ENCODE measurements around the gene TNFRSF8.
"Not testable (repeated sequence)": the region's sequence is repeated elsewhere in the genome, so short reads cannot be mapped to it uniquely, and the experiment has no call there.

TNFRSF8 gene

GRCh38 chr1:12087797-12088314, 24.8 kb downstream of the TNFRSF8 start:
- DNase-seq (ENCODE audit: low read depth) = no peak

GRCh38 chr1:12088607-12089006, 25.5 kb downstream of the TNFRSF8 start:
- no peak for DNase-seq (ENCODE audit: low read depth)

GRCh38 chr1:12090326-12090725, 27.2 kb downstream of the TNFRSF8 start:
- DNase-seq (ENCODE audit: low read depth) = no peak

GRCh38 chr1:12091191-12091590, 28.1 kb downstream of the TNFRSF8 start:
- DNase-seq (ENCODE audit: low read depth) = no peak

GRCh38 chr1:12094180-12094579, 31.1 kb downstream of the TNFRSF8 start:
- no peak for DNase-seq (ENCODE audit: low read depth)

GRCh38 chr1:12095452-12096263, 32.6 kb downstream of the TNFRSF8 start:
- no peak for DNase-seq (ENCODE audit: low read depth)

GRCh38 chr1:12096615-12097014, 33.5 kb downstream of the TNFRSF8 start:
- no peak for DNase-seq (ENCODE audit: low read depth)

- DNase-seq (ENCODE audit: low read depth) = no peak
These were observed 34.2 kb downstream of the TNFRSF8 start for GRCh38 chr1:12097321-12097720.

- no peak for DNase-seq (ENCODE audit: low read depth)
These were observed 35.7 kb downstream of the TNFRSF8 start for GRCh38 chr1:12098786-12099185.

GRCh38 chr1:12099610-12100009, 36.5 kb downstream of the TNFRSF8 start:
- DNase-seq (ENCODE audit: low read depth) = no peak

GRCh38 chr1:12100071-12100470, 37.0 kb downstream of the TNFRSF8 start:
- no peak for DNase-seq (ENCODE audit: low read depth)

GRCh38 chr1:12101120-12101519, 38.0 kb downstream of the TNFRSF8 start:
- not testable (repeated sequence) for DNase-seq (ENCODE audit: low read depth)

- DNase-seq (ENCODE audit: low read depth) = no peak
These were observed 39.0 kb downstream of the TNFRSF8 start for GRCh38 chr1:12102066-12102465.

GRCh38 chr1:12104417-12104816, 41.3 kb downstream of the TNFRSF8 start:
- DNase-seq (ENCODE audit: low read depth) = no peak

GRCh38 chr1:12106153-12106552, 43.0 kb downstream of the TNFRSF8 start:
- DNase-seq (ENCODE audit: low read depth) = no peak

GRCh38 chr1:12106861-12107260, 43.8 kb downstream of the TNFRSF8 start:
- DNase-seq (ENCODE audit: low read depth) = not testable (repeated sequence)

- DNase-seq (ENCODE audit: low read depth) = no peak
These were observed 44.6 kb downstream of the TNFRSF8 start for GRCh38 chr1:12107718-12108117.

- DNase-seq (ENCODE audit: low read depth) = no peak
These were observed 46.8 kb downstream of the TNFRSF8 start for GRCh38 chr1:12109901-12110300.

- DNase-seq (ENCODE audit: low read depth) = no peak
These were observed 48.6 kb downstream of the TNFRSF8 start for GRCh38 chr1:12111741-12112140.

- DNase-seq (ENCODE audit: low read depth) = no peak
These were observed 49.6 kb downstream of the TNFRSF8 start for GRCh38 chr1:12112711-12113161.

GRCh38 chr1:12113433-12114339, 50.6 kb downstream of the TNFRSF8 start:
- DNase-seq (ENCODE audit: low read depth) = no peak

- no peak for DNase-seq (ENCODE audit: low read depth)
These were observed 51.2 kb downstream of the TNFRSF8 start for GRCh38 chr1:12114340-12114683.

GRCh38 chr1:12114916-12115315, 51.8 kb downstream of the TNFRSF8 start:
- DNase-seq (ENCODE audit: low read depth) = no peak
